OCI-LY7 (cell line): Measurements from ENCODE around the gene CSH1.
"Not testable (repeated sequence)": the region's sequence is repeated elsewhere in the genome, so short reads cannot be mapped to it uniquely, and the experiment has no call there.

Experiments
- EZH2phosphoT487 ChIP-seq: fragments of 200-600 bp; sonication (generic); IDR thresholded peaks from 2 replicates; pipeline ENCODE4 v1.6.1; 2018; ENCODE audit warnings: low read depth, borderline replicate concordance, mild to moderate bottlenecking, mixed run types, antibody characterized with exemption, low read length, moderate library complexity, mixed read lengths
- TF ChIP-seq, protein P1 (sequence below): fragments of 200-600 bp; sonication (generic); conservative IDR thresholded peaks from 2 replicates; pipeline ENCODE4 v1.5.1; 2014; ENCODE audit warnings: mild to moderate bottlenecking, antibody characterized with exemption, low read length, moderate library complexity, mixed read lengths

DNA sequence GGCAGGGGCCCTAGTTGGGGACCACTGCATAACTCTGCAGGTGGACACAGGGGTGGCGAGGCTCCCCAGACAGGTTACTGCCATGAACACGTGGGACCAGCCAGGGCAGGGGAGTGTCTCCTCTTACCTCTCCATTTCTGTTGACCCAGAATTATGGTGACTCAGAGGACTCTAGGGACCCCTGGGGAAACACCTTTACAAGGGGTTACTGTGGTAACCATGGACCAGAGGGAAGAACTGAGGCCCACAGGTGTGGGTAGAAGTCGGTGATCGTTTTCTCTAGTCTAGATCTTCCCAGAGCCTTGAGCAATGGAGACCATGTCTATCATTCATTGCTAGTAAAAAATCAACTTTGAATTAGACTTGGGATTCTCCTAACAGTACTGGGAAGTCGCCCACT is 24.4 kb upstream of the CSH1 start:
- TF ChIP-seq, protein P1, sequence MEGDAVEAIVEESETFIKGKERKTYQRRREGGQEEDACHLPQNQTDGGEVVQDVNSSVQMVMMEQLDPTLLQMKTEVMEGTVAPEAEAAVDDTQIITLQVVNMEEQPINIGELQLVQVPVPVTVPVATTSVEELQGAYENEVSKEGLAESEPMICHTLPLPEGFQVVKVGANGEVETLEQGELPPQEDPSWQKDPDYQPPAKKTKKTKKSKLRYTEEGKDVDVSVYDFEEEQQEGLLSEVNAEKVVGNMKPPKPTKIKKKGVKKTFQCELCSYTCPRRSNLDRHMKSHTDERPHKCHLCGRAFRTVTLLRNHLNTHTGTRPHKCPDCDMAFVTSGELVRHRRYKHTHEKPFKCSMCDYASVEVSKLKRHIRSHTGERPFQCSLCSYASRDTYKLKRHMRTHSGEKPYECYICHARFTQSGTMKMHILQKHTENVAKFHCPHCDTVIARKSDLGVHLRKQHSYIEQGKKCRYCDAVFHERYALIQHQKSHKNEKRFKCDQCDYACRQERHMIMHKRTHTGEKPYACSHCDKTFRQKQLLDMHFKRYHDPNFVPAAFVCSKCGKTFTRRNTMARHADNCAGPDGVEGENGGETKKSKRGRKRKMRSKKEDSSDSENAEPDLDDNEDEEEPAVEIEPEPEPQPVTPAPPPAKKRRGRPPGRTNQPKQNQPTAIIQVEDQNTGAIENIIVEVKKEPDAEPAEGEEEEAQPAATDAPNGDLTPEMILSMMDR, result not testable (repeated sequence)
- not testable (repeated sequence) for TF ChIP-seq EZH2phosphoT487
